GM12878 (cell line): Measurements from ENCODE around the gene PSPC1. TPM values are rescaled to one million over a fixed set of nuclear protein-coding genes. Genes with fewer than 3 reads are reported as not detected.
"Not testable (repeated sequence)": the region's sequence is repeated elsewhere in the genome, so short reads cannot be mapped to it uniquely, and the experiment has no call there.

Experiments used
- ATAC-seq: fragments of 200-7000 bp; cut with Tn5 transposase; 3 replicates; pipeline ENCODE4 v1.9.1; 2020; ENCODE audit warnings: mild to moderate bottlenecking, moderate library complexity
- BruUV-seq: library from RNA; stranded (reverse); fragments of 400-500 nt; replicated peaks from 2 replicates; lab custom pipeline; 2021; lab: Mats Ljungman, UMichigan
- CTCF ChIA-PET: fragments of 300-600 bp; sonication (Branson Sonifier 250); formaldehyde crosslinking; extraction: SDS; loops from one replicate; lab custom pipeline; 2021; ENCODE audit warnings: inconsistent platforms; lab: Yijun Ruan, JAX
- POLR2A ChIA-PET: fragments of 350-600 bp; formaldehyde crosslinking; extraction: SDS; loops from one replicate; lab custom pipeline; 2021; ENCODE audit warnings: inconsistent platforms; lab: Charles Lee
- RAD21 ChIA-PET: fragments of 300-600 bp; sonication (Branson Sonifier 250); formaldehyde crosslinking; loops from one replicate; lab custom pipeline; 2023; ENCODE audit warnings: antibody characterized with exemption; ENCODE audit not compliant: unreplicated experiment; lab: Charles Lee
- SMC1A ChIA-PET: fragments of 300-600 bp; sonication (Branson Sonifier 250); formaldehyde crosslinking; loops from one replicate; lab custom pipeline; 2023; ENCODE audit not compliant: unreplicated experiment, uncharacterized antibody; lab: Charles Lee
- DNase-seq: peaks from one replicate; pipeline ENCODE4 v3.0.0-alpha.2; 2011; ENCODE audit warnings: low read depth, low spot score
- FAIRE-seq: peaks from 3 replicates; lab custom pipeline; 2011; peaks lifted over from hg19 to GRCh38; lab: Jason Lieb, UNC
- H2AFZ ChIP-seq: 2 replicates; pipeline ENCODE4 v1.6.0; 2011; ENCODE audit warnings: low read depth, low read length, control low read depth; ENCODE audit not compliant: control insufficient read depth
- H3K27ac ChIP-seq: 2 replicates; pipeline ENCODE4 v1.5.1; 2011; ENCODE audit warnings: control low read depth; ENCODE audit not compliant: control insufficient read depth, insufficient read depth
- H3K27me3 ChIP-seq, 2 experiments: replicated peaks in 1 of 2; 2 replicates each; pipeline versions ENCODE4 v1.6.0 to v1.6.1; 2011; ENCODE audit warnings: low read length in 1 of 2; ENCODE audit not compliant: control insufficient read depth in 2 of 2, insufficient read depth in 2 of 2
- H3K36me3 ChIP-seq, 2 experiments: 2 replicates each; pipeline ENCODE4 v1.5.1; 2011; ENCODE audit warnings: low read length in 1 of 2; ENCODE audit not compliant: control insufficient read depth in 2 of 2, insufficient read depth in 2 of 2
- H3K4me1 ChIP-seq: 2 replicates; pipeline ENCODE4 v1.6.1; 2011; ENCODE audit warnings: mild to moderate bottlenecking, low read length, moderate library complexity, mixed read lengths; ENCODE audit not compliant: control insufficient read depth, insufficient read depth
- H3K4me2 ChIP-seq: 2 replicates; pipeline ENCODE4 v1.6.0; 2011; ENCODE audit warnings: control low read depth; ENCODE audit not compliant: control insufficient read depth, insufficient read depth
- H3K4me3 ChIP-seq: fragments of 200-600 bp; sonication (generic); 2 replicates; pipeline ENCODE4 v1.5.1; 2016
- H3K79me2 ChIP-seq: 2 replicates; pipeline ENCODE4 v1.6.0; 2011; ENCODE audit warnings: low read length; ENCODE audit not compliant: control insufficient read depth, insufficient read depth
- H3K9ac ChIP-seq: 2 replicates; pipeline ENCODE4 v1.8.0; 2011; ENCODE audit warnings: low read length, control low read depth, mixed read lengths; ENCODE audit not compliant: control insufficient read depth, insufficient read depth
- H3K9me3 ChIP-seq: replicated peaks from 3 replicates; pipeline ENCODE4 v1.5.1; 2011; ENCODE audit warnings: mild to moderate bottlenecking, low read length; ENCODE audit not compliant: control insufficient read depth, insufficient read depth
- H4K20me1 ChIP-seq: 2 replicates; pipeline ENCODE4 v1.6.0; 2011; ENCODE audit not compliant: control insufficient read depth, insufficient read depth
- HCFC1 ChIP-seq: fragments of 150-350 bp; IDR thresholded peaks from 2 replicates; pipeline ENCODE4 v1.6.1; 2014; ENCODE audit warnings: low read length
- LARP7 ChIP-seq: fragments of 450-650 bp; IDR thresholded peaks from 2 replicates; pipeline ENCODE4 v1.6.1; 2017; ENCODE audit warnings: mild to moderate bottlenecking
- ZNF274 ChIP-seq: IDR thresholded peaks from one replicate; pipeline ENCODE4 v1.8.0; 2011; ENCODE audit not compliant: insufficient read length, insufficient read depth
- WGBS: methylation state at CpG from one replicate; pipeline ENCODE4 v1.1.6; 2016; ENCODE audit warnings: low lambda C conversion rate; ENCODE audit not compliant: insufficient replicate concordance, insufficient coverage; ENCODE audit errors: missing lambda C conversion rate; 5-methylcytosine and 5-hydroxymethylcytosine counted together
- in situ Hi-C: fragments of 300-500 bp; cut with MboI; formaldehyde crosslinking; loops from 9 replicates; pipeline ENCODE4 v1.14.3; 2018; ENCODE audit warnings: mixed read lengths
- intact Hi-C: fragments of 100-400 bp; cut with micrococcal nuclease; formaldehyde crosslinking; loops from one replicate; pipeline ENCODE4 v1.14.2; 2022; ENCODE audit not compliant: unreplicated experiment
- polyA plus RNA-seq, 11 experiments: library from polyadenylated mRNA; depleted of rRNA in 4 of 11; unstranded in 6 of 11; stranded (reverse) in 5 of 11; fragments of >200 nt; fragmentation: Nextera tagmentation in 4 of 11; fragmentation: Illumina TruSeq in 1 of 11; extraction: Ambion mirVana in 4 of 11; extraction: Trizol in 1 of 11; gene quantifications; 1 replicate in 1 of 11; 2 replicates in 10 of 11; pipeline versions ENCODE4 v1.2.1 to v1.2.3, GENCODE V29; 2011 to 2016; ENCODE audit warnings: inconsistent platforms in 2 of 11, missing spikeins in 2 of 11, low read depth in 1 of 11
- total RNA-seq, 4 experiments: library from RNA; depleted of rRNA in 3 of 4; stranded (reverse); fragments of >200 nt in 3 of 4; fragmentation: Illumina TruSeq in 1 of 4; extraction: Trizol in 1 of 4; gene quantifications; 2 replicates each; pipeline versions ENCODE4 v1.2.1 to v1.2.3, GENCODE V29; 2013 to 2021
- TF ChIP-seq, protein P1 (sequence below): fragments of 450-650 bp; IDR thresholded peaks from 2 replicates; pipeline ENCODE4 v1.6.1; 2017; ENCODE audit warnings: mild to moderate bottlenecking
- TF ChIP-seq, protein P2 (sequence below): IDR thresholded peaks from 2 replicates; pipeline ENCODE4 v1.6.1; 2011; ENCODE audit warnings: borderline replicate concordance, low read depth, mild to moderate bottlenecking, moderate library complexity, low read length; ENCODE audit not compliant: insufficient read depth, poor library complexity, severe bottlenecking
- TF ChIP-seq, protein P3 (sequence below): fragments of 450-650 bp; IDR thresholded peaks from 2 replicates; pipeline ENCODE4 v1.6.1; 2016; ENCODE audit warnings: mild to moderate bottlenecking, moderate library complexity, borderline replicate concordance

Gene PSPC1
- total and polyA plus RNA-seq, 10 of the 15 experiments (the other 5 are each of a cell fraction or from before 2014, with no cell fraction given): 17.7 to 76.3 (median 66.8) TPM

DNA sequence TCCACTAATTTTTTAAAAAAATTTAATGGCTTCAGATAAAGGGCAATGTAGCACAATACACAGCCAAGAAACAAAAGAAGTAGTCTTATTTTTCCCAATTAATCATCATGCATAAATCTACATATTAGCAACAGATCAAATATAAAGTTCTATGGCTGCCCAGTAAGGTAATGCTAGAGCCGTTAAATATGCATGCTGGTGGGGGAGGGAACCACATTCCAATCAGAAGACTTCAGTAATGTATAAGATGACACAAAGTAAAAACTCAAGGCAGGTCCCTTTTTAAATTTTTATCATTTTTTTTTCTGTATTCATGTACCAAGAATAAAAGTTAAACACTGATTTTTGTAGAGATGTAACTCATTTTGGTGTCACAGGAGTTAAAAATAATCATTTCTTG is 87.3 kb downstream of the PSPC1 start (continued):
- TF ChIP-seq, protein P1, sequence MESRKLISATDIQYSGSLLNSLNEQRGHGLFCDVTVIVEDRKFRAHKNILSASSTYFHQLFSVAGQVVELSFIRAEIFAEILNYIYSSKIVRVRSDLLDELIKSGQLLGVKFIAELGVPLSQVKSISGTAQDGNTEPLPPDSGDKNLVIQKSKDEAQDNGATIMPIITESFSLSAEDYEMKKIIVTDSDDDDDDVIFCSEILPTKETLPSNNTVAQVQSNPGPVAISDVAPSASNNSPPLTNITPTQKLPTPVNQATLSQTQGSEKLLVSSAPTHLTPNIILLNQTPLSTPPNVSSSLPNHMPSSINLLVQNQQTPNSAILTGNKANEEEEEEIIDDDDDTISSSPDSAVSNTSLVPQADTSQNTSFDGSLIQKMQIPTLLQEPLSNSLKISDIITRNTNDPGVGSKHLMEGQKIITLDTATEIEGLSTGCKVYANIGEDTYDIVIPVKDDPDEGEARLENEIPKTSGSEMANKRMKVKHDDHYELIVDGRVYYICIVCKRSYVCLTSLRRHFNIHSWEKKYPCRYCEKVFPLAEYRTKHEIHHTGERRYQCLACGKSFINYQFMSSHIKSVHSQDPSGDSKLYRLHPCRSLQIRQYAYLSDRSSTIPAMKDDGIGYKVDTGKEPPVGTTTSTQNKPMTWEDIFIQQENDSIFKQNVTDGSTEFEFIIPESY: no peak
- TF ChIP-seq, protein P2, sequence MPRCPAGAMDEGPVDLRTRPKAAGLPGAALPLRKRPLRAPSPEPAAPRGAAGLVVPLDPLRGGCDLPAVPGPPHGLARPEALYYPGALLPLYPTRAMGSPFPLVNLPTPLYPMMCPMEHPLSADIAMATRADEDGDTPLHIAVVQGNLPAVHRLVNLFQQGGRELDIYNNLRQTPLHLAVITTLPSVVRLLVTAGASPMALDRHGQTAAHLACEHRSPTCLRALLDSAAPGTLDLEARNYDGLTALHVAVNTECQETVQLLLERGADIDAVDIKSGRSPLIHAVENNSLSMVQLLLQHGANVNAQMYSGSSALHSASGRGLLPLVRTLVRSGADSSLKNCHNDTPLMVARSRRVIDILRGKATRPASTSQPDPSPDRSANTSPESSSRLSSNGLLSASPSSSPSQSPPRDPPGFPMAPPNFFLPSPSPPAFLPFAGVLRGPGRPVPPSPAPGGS: no peak
- no peak for TF ChIP-seq HCFC1
- TF ChIP-seq ZNF274: no peak
- no peak for TF ChIP-seq LARP7
- TF ChIP-seq, protein P3, sequence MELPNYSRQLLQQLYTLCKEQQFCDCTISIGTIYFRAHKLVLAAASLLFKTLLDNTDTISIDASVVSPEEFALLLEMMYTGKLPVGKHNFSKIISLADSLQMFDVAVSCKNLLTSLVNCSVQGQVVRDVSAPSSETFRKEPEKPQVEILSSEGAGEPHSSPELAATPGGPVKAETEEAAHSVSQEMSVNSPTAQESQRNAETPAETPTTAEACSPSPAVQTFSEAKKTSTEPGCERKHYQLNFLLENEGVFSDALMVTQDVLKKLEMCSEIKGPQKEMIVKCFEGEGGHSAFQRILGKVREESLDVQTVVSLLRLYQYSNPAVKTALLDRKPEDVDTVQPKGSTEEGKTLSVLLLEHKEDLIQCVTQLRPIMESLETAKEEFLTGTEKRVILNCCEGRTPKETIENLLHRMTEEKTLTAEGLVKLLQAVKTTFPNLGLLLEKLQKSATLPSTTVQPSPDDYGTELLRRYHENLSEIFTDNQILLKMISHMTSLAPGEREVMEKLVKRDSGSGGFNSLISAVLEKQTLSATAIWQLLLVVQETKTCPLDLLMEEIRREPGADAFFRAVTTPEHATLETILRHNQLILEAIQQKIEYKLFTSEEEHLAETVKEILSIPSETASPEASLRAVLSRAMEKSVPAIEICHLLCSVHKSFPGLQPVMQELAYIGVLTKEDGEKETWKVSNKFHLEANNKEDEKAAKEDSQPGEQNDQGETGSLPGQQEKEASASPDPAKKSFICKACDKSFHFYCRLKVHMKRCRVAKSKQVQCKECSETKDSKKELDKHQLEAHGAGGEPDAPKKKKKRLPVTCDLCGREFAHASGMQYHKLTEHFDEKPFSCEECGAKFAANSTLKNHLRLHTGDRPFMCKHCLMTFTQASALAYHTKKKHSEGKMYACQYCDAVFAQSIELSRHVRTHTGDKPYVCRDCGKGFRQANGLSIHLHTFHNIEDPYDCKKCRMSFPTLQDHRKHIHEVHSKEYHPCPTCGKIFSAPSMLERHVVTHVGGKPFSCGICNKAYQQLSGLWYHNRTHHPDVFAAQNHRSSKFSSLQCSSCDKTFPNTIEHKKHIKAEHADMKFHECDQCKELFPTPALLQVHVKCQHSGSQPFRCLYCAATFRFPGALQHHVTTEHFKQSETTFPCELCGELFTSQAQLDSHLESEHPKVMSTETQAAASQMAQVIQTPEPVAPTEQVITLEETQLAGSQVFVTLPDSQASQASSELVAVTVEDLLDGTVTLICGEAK: no peak

DNA sequence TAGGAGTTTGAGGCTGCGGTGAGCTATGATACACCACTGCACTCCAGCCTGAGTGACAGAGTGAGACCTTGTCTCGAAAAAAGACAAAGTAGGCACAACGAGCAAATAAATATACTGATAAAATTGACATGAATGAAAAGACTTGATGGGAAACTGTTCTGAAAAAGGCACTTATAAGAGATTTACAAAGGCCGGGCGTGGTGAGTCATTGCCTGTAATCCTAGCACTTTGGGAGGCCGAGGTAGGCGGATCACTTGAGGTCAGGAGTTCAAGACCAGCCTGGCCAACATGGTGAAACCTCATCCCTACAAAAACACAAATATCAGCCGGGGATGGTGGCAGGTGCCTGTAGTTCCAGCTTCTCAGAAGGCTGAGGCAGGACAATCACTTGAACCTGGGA is 91.3 kb downstream of the PSPC1 start:
- 99% methylated on average over 8 of the region's 8 CpGs for WGBS
- RAD21 ChIA-PET, H3K27ac ChIP-seq, POLR2A ChIA-PET, H4K20me1 ChIP-seq, ATAC-seq, in situ Hi-C loops, FAIRE-seq, H3K4me3 ChIP-seq, H3K36me3 ChIP-seq, intact Hi-C loops, H3K79me2 ChIP-seq, CTCF ChIA-PET, SMC1A ChIA-PET, H3K9ac ChIP-seq, BruUV-seq, H3K27me3 ChIP-seq, H3K4me1 ChIP-seq, H3K4me2 ChIP-seq, H3K9me3 ChIP-seq, DNase-seq, H2AFZ ChIP-seq: not testable (repeated sequence)
